Fibroblast of skin of scalp (primary cell): Measurements from ENCODE around the gene DYRK2.

Experiments
- DNase-seq: peaks from one replicate; pipeline ENCODE4 v3.0.0-alpha.2; 2013

The DYRK2 gene

GRCh38 chr12:67646775-67647174, 1.8 kb upstream of the DYRK2 start:
- DNase-seq, result no peak

- no peak for DNase-seq
Observed at GRCh38 chr12:67647181-67647798, 1.3 kb upstream of the DYRK2 start.

- DNase-seq, result peak; percentile 86
Observed at GRCh38 chr12:67647799-67648520, 585 bp upstream of the DYRK2 start.

GRCh38 chr12:67649261-67649569, 670 bp downstream of the DYRK2 start:
- DNase-seq, result no peak

- no peak for DNase-seq
Observed at GRCh38 chr12:67649570-67650387, 1.2 kb downstream of the DYRK2 start.

- no peak for DNase-seq
Observed at GRCh38 chr12:67650388-67651131, 2.0 kb downstream of the DYRK2 start.

GRCh38 chr12:67651132-67651695, 2.7 kb downstream of the DYRK2 start:
- peak; percentile 71 for DNase-seq

- no peak for DNase-seq
Observed at GRCh38 chr12:67655829-67656228, 7.3 kb downstream of the DYRK2 start.

- no peak for DNase-seq
Observed at GRCh38 chr12:67656251-67656650, 7.7 kb downstream of the DYRK2 start.

- no peak for DNase-seq
Observed at GRCh38 chr12:67658486-67658885, 9.9 kb downstream of the DYRK2 start.

GRCh38 chr12:67659292-67659691, 10.7 kb downstream of the DYRK2 start:
- DNase-seq, result no peak

- peak; percentile 78 for DNase-seq
Observed at GRCh38 chr12:67661311-67662021, 12.9 kb downstream of the DYRK2 start.

- peak; percentile 91 for DNase-seq
Observed at GRCh38 chr12:67662910-67663538, 14.5 kb downstream of the DYRK2 start.

- DNase-seq, result no peak
Observed at GRCh38 chr12:67664171-67664570, 15.6 kb downstream of the DYRK2 start.

GRCh38 chr12:67665679-67666078, 17.1 kb downstream of the DYRK2 start:
- DNase-seq, result no peak

GRCh38 chr12:67666605-67667004, 18.1 kb downstream of the DYRK2 start:
- DNase-seq, result no peak

- no peak for DNase-seq
Observed at GRCh38 chr12:67667276-67668073, 18.9 kb downstream of the DYRK2 start.

- no peak for DNase-seq
Observed at GRCh38 chr12:67669217-67669933, 20.8 kb downstream of the DYRK2 start.

GRCh38 chr12:67669934-67670631, 21.5 kb downstream of the DYRK2 start:
- no peak for DNase-seq
